PC-9 (cell line): ENCODE data around the gene NRARP. TPM values are rescaled to one million over a fixed set of nuclear protein-coding genes. Genes with fewer than 3 reads are reported as not detected.
"Not testable (repeated sequence)": the region's sequence is repeated elsewhere in the genome, so short reads cannot be mapped to it uniquely, and the experiment has no call there.

Experiments used
- BruUV-seq: library from RNA; stranded (reverse); fragments of 400-500 nt; replicated peaks from 2 replicates; lab custom pipeline; 2021; lab: Mats Ljungman, UMichigan
- CTCF ChIA-PET: fragments of 300-600 bp; sonication (Branson Sonifier 250); formaldehyde crosslinking; loops from one replicate; lab custom pipeline; 2022; ENCODE audit warnings: antibody characterized with exemption; lab: Charles Lee
- POLR2A ChIA-PET: fragments of 300-600 bp; sonication (Branson Sonifier 250); formaldehyde crosslinking; loops from one replicate; lab custom pipeline; 2022; ENCODE audit warnings: antibody characterized with exemption; ENCODE audit not compliant: unreplicated experiment; lab: Charles Lee
- DNase-seq, 2 experiments: peaks; one replicate each; pipeline versions ENCODE4 v3.0.0 to v3.0.0-alpha.2; 2015 to 2022; ENCODE audit warnings: mixed read lengths in 1 of 2
- H2AFZ ChIP-seq: fragments of 200-600 bp; sonication (generic); 2 replicates; pipeline ENCODE4 v1.8.1; 2017; ENCODE audit warnings: antibody characterized with exemption
- H3F3A ChIP-seq: fragments of 200-600 bp; sonication (generic); 2 replicates; pipeline ENCODE4 v1.8.1; 2017; ENCODE audit warnings: antibody characterized with exemption, mild to moderate bottlenecking, low read depth; ENCODE audit not compliant: insufficient read depth
- H3K27ac ChIP-seq: fragments of 200-600 bp; sonication (generic); 2 replicates; pipeline ENCODE4 v1.6.1; 2016; ENCODE audit warnings: mixed run types
- H3K27me3 ChIP-seq: fragments of 200-600 bp; sonication (generic); 2 replicates; pipeline ENCODE4 v1.6.1; 2016; ENCODE audit warnings: low read depth, mixed run types; ENCODE audit not compliant: insufficient read depth
- H3K36me3 ChIP-seq: fragments of 200-600 bp; sonication (generic); 2 replicates; pipeline ENCODE4 v1.6.1; 2016; ENCODE audit warnings: low read depth, mixed run types
- H3K4me1 ChIP-seq: fragments of 200-600 bp; sonication (generic); replicated peaks from 2 replicates; pipeline ENCODE4 v1.6.1; 2016; ENCODE audit warnings: mixed run types; ENCODE audit not compliant: insufficient read depth
- H3K4me2 ChIP-seq: fragments of 200-600 bp; sonication (generic); 2 replicates; pipeline ENCODE4 v1.6.1; 2017; ENCODE audit warnings: mixed run types
- H3K4me3 ChIP-seq: fragments of 200-600 bp; sonication (generic); 2 replicates; pipeline ENCODE4 v1.6.1; 2016; ENCODE audit warnings: mixed run types
- H3K79me2 ChIP-seq: fragments of 200-600 bp; sonication (generic); 2 replicates; pipeline ENCODE4 v1.6.1; 2017; ENCODE audit warnings: low read depth, mixed run types
- H3K9me2 ChIP-seq: fragments of 200-600 bp; sonication (generic); 2 replicates; pipeline ENCODE4 v1.8.1; 2017; ENCODE audit warnings: mild to moderate bottlenecking; ENCODE audit not compliant: insufficient read depth
- H3K9me3 ChIP-seq: fragments of 200-600 bp; sonication (generic); 2 replicates; pipeline ENCODE4 v1.8.1; 2016; ENCODE audit warnings: low read depth; ENCODE audit not compliant: insufficient read depth
- H4K20me1 ChIP-seq: fragments of 200-600 bp; sonication (generic); 2 replicates; pipeline ENCODE4 v1.8.1; 2017; ENCODE audit not compliant: insufficient read depth
- CTCF ChIP-seq: fragments of 200-600 bp; sonication (generic); conservative IDR thresholded peaks from 2 replicates; pipeline ENCODE4 v1.6.1; 2017; ENCODE audit warnings: mixed run types, antibody characterized with exemption, mild to moderate bottlenecking, moderate library complexity
- EZH2 ChIP-seq: fragments of 200-600 bp; sonication (generic); IDR thresholded peaks from 2 replicates; pipeline ENCODE4 v1.8.0; 2017; ENCODE audit warnings: antibody characterized with exemption, low read depth
- intact Hi-C: fragments of 100-400 bp; cut with micrococcal nuclease; formaldehyde crosslinking; loops from one replicate; pipeline ENCODE4 v1.10.0; 2022; ENCODE audit not compliant: unreplicated experiment
- total RNA-seq: library from RNA; stranded (reverse); gene quantifications from 2 replicates; pipeline ENCODE4 v1.2.3, GENCODE V29; 2021

The NRARP gene
- total RNA-seq, 1 experiment from 2014 or later, result 20.6 TPM

GRCh38 chr9:137331929-137332328, 29.9 kb upstream of the NRARP start:
- intact Hi-C loops, result no loop called here
- no peaks in the 10 kb centered on the region for H3K79me2 ChIP-seq
- no peaks in the 10 kb centered on the region for H4K20me1 ChIP-seq
- no peaks in the 10 kb centered on the region; the same call in 1 of the 2 replicates for H3K9me3 ChIP-seq
- TF ChIP-seq CTCF (no peak), EZH2 (no peak)
- no peaks in the 10 kb centered on the region for H3K9me2 ChIP-seq
- no peak overlapping the region for H2AFZ ChIP-seq
- 0 out of 2 replicates have a peak, but pooled peaks cover 6% of the 10 kb centered on the region for H3F3A ChIP-seq
- H3K27me3 ChIP-seq, result peaks cover 50% of the 10 kb centered on the region
- BruUV-seq, result no TSS peak
- ChIA-PET CTCF (no interaction called here), POLR2A (no interaction called here)
- no peaks in the 10 kb centered on the region for H3K36me3 ChIP-seq
- no peak overlapping the region for H3K27ac ChIP-seq
- H3K4me2 ChIP-seq, result no peak overlapping the region
- no peak for DNase-seq
- no peaks in the 10 kb centered on the region for H3K4me1 ChIP-seq
- H3K4me3 ChIP-seq, result no peak overlapping the region

- TF ChIP-seq EZH2 (no peak), CTCF (no peak)
- Histone ChIP-seq H3F3A (0 out of 2 replicates have a peak, but pooled peaks cover 6% of the 10 kb centered on the region), H3K9me2 (no peaks in the 10 kb centered on the region), H3K79me2 (no peaks in the 10 kb centered on the region), H3K4me1 (no peaks in the 10 kb centered on the region), H4K20me1 (no peaks in the 10 kb centered on the region), H3K4me3 (no peak overlapping the region), H2AFZ (no peak overlapping the region), H3K9me3 (no peaks in the 10 kb centered on the region), H3K27ac (no peak overlapping the region), H3K27me3 (peaks cover 41% of the 10 kb centered on the region), H3K4me2 (no peak overlapping the region), H3K36me3 (no peaks in the 10 kb centered on the region)
- DNase-seq, result no peak
- ChIA-PET POLR2A (no interaction called here), CTCF (no interaction called here)
- intact Hi-C loops, result no loop called here
- BruUV-seq, result no TSS peak
Observed at GRCh38 chr9:137330689-137331088, 28.6 kb upstream of the NRARP start.

- H2AFZ ChIP-seq, H3K27ac ChIP-seq, DNase-seq, H3K9me2 ChIP-seq, H3K4me1 ChIP-seq, H4K20me1 ChIP-seq, CTCF ChIA-PET, BruUV-seq, H3K4me3 ChIP-seq, H3K4me2 ChIP-seq, H3K79me2 ChIP-seq, intact Hi-C loops, H3K9me3 ChIP-seq, H3F3A ChIP-seq, POLR2A ChIA-PET, H3K36me3 ChIP-seq: not testable (repeated sequence)
- H3K27me3 ChIP-seq, result peaks cover 39% of the 10 kb centered on the region
Observed at GRCh38 chr9:137329590-137329989, 27.5 kb upstream of the NRARP start.

- DNase-seq, H3K4me1 ChIP-seq, H3F3A ChIP-seq, H3K4me3 ChIP-seq, H3K4me2 ChIP-seq, H3K79me2 ChIP-seq, H3K9me2 ChIP-seq, H4K20me1 ChIP-seq, BruUV-seq, H3K36me3 ChIP-seq, intact Hi-C loops, H3K27ac ChIP-seq, H3K9me3 ChIP-seq, CTCF ChIA-PET, POLR2A ChIA-PET, H2AFZ ChIP-seq: not testable (repeated sequence)
- H3K27me3 ChIP-seq, result peaks cover 24% of the 10 kb centered on the region
Observed at GRCh38 chr9:137327641-137328550, 25.8 kb upstream of the NRARP start.
